ENCODE results near the gene SALL1. TPM values are rescaled to one million over a fixed set of nuclear protein-coding genes. Genes with fewer than 3 reads are reported as not detected.
A peak's percentile ranks its signal among the peaks of the same experiment; 100 is the strongest.

Gene SALL1
- total and polyA plus RNA-seq, 2 of the 8 experiments (the other 6 are each of a cell fraction or from before 2014, with no cell fraction given) = 33.7 to 56.8 TPM

DNA sequence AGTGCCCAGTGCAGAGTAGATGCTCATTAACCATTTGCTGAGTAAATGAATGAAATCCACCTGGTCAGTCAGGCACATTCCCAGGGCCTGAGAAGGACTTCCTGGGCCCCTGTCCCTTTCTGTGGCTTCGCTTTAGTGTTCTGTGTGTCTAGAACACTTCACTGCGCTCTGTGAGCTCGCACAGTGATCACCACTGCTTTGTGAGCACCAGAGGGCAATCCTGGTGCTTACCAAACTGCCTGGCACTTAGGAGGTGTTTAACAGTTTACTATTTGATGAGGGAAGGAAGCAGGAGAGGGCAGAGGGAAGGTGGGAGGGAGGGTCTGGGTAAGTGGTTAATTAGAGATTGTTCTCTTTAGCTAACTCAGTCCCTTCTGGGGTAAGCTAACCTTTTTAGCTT is 26.2 kb downstream of the SALL1 start (continued):
- TF ChIP-seq CHD7 (IDR thresholded peaks at IDR 0.05; ENCODE audit: insufficient replicate concordance, low read length) (no peak), CTCF (IDR thresholded peaks at IDR 0.05; ENCODE audit: control extremely low read depth in 1 of 3, insufficient read depth in 1 of 3, low read depth in 1 of 3, low read length in 3 of 3) (peak in 1 of 3 experiments; percentile 4; a peak in 1 of 4 replicates)

All from H1 (cell line).